ACC112 (cell line): ENCODE measurements around the gene PLA2G6.

Experiments
- H2AFZ ChIP-seq: fragments of 200-600 bp; sonication (generic); one replicate; pipeline ENCODE4 v1.6.0; 2017; ENCODE audit warnings: antibody characterized with exemption, low read length; ENCODE audit not compliant: unreplicated experiment
- H3K27ac ChIP-seq: fragments of 200-600 bp; sonication (generic); 2 replicates; pipeline ENCODE4 v1.5.1; 2014; ENCODE audit warnings: low read depth, mild to moderate bottlenecking, antibody characterized with exemption, low read length, moderate library complexity
- H3K27me3 ChIP-seq: fragments of 200-600 bp; sonication (generic); 2 replicates; pipeline ENCODE4 v1.6.1; 2014; ENCODE audit warnings: mild to moderate bottlenecking, antibody characterized with exemption, low read length, moderate library complexity, mixed read lengths; ENCODE audit not compliant: insufficient read depth
- H3K36me3 ChIP-seq: fragments of 200-600 bp; sonication (generic); 2 replicates; pipeline ENCODE4 v1.6.1; 2016; ENCODE audit warnings: mild to moderate bottlenecking, antibody characterized with exemption, low read length, moderate library complexity, mixed read lengths; ENCODE audit not compliant: insufficient read depth
- H3K4me1 ChIP-seq: fragments of 200-600 bp; sonication (generic); one replicate; pipeline ENCODE4 v1.6.1; 2016; ENCODE audit warnings: low read length, mixed read lengths; ENCODE audit not compliant: insufficient read depth, unreplicated experiment, control insufficient read depth
- H3K4me3 ChIP-seq: fragments of 200-600 bp; sonication (generic); 2 replicates; pipeline ENCODE4 v1.5.1; 2014; ENCODE audit warnings: mild to moderate bottlenecking, low read depth, low read length
- H3K79me2 ChIP-seq: fragments of 200-600 bp; sonication (generic); one replicate; pipeline ENCODE4 v1.6.0; 2016; ENCODE audit warnings: low read length; ENCODE audit not compliant: control insufficient read depth, unreplicated experiment, insufficient read depth

The PLA2G6 gene

DNA sequence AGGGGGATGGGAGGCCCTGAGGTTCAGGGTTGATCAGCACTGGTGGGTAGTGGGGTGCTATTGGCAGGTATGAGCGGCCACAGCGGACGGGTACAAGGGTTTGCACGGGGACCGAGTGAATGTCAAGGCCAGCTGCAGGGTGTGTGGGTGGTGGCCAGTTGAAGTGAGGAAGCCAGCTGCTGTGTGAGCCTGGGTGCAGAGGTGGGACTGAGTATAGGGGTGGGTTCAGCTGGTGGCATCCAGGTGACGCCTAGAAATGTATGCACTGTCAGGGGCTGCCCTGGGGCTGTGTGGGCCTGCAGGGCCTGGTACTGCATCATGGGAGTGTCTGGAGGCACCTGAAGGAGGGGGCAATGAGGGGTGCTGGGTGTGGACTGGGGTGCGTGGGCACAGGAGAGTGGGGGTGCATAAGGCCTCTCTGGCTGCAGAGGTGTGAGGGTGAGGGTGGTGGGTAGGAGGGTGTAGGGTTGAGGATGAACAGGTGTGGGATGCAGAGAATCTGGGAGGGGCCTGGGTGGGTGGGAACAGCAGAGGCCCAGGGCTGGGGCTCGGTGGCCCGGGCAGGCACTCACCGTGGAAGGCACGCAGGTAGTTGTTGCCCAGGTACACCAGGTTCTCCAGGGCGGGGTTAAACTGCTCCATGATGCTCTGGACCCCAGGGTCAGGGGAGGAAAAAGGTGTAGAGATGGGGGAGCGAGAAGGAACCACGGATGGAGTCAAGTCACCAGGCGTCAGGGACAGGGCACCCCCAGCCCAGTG lies 72.9 kb downstream of the PLA2G6 start:
- no peak overlapping the region for H3K27ac ChIP-seq
- no peaks in the 10 kb centered on the region for H3K36me3 ChIP-seq
- no peaks in the 10 kb centered on the region for H3K27me3 ChIP-seq
- H3K4me1 ChIP-seq: no peaks in the 10 kb centered on the region
- no peaks in the 10 kb centered on the region for H3K79me2 ChIP-seq
- no peak overlapping the region for H2AFZ ChIP-seq
- H3K4me3 ChIP-seq: no peak overlapping the region

DNA sequence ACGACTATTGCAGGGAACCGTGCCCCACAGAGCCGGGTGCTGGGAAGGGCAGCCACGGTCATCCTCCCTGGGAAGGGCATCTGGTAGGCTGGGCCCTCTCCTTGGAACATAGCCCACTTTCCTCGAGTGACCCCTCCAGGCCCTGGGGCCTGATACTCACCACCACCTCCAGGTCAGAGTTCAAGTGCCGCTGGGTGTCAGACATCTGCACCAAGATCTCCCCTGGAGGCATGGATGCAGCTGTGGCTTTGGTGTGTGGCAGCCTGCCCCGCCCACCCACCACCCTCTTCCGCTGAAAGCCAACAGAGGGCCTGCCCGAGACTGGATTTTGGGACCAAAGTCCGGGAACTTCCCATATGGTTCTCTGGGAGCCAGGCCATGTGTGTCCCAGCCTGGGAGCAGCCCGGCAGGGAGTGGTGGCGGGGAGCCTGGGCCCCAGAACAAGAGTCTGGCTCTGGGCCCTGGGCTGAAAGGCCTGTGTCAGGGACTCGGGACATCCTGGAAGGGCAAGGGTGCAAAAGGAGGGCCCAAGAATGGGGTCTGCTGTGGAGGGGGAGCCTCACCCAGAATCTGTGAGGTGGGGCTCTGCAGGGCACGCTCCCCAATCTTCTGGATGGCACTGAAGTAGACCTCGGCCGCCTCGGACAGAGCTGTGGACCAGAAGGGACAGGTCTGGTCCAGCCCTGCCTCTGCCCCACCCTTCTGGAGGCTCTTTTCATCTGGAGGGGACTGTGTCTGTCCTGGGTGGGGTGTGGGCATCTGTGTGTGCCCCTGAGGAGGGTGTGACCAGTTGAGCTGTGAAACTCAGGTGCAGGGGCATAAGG lies 73.7 kb downstream of the PLA2G6 start:
- no peaks in the 10 kb centered on the region for H3K36me3 ChIP-seq
- H3K4me3 ChIP-seq: no peak overlapping the region
- no peak overlapping the region for H3K27ac ChIP-seq
- no peaks in the 10 kb centered on the region for H3K79me2 ChIP-seq
- no peaks in the 10 kb centered on the region for H3K27me3 ChIP-seq
- no peaks in the 10 kb centered on the region for H3K4me1 ChIP-seq
- no peak overlapping the region for H2AFZ ChIP-seq

DNA sequence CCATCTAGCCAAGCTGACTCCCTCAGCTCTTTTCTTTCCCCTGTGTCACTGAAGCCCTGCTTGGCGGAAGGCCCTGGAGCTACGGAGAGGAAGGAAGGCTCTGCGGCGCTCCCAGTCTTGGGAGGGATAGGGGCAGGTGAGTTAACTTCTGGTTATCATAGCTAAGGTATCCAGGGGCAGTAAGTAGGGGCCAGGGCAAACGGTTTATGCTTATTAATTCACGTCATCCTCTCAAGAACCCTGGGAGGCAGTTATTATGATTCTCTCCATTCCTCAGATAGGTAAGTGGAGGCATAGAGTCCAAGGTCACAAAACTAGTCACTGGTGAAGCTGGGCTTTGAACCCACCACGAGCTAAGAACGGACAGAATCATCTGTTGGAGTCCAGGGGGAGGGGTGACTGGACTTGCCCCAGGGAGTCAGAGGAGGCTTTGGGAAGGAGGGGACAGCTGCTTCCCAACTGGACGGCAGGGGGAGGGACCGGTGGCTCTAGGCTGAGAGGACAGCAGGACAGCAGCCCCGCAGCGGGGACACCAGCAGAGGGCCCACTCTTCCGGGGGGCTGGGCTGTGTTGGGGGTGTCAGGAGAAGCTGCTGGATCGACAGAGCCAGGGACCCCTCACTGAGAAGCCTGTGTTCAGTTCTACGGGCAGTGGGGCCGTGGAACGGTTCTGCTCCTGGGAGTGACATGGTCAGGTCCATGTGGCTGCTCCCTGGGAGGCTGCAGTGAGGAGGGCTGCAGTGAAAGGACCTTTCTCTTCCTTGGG lies 74.6 kb downstream of the PLA2G6 start:
- no peaks in the 10 kb centered on the region for H3K27me3 ChIP-seq
- H3K4me1 ChIP-seq: no peaks in the 10 kb centered on the region
- H3K79me2 ChIP-seq: no peaks in the 10 kb centered on the region
- no peak overlapping the region for H3K4me3 ChIP-seq
- no peaks in the 10 kb centered on the region for H3K36me3 ChIP-seq
- H2AFZ ChIP-seq: no peak overlapping the region
- no peak overlapping the region for H3K27ac ChIP-seq

DNA sequence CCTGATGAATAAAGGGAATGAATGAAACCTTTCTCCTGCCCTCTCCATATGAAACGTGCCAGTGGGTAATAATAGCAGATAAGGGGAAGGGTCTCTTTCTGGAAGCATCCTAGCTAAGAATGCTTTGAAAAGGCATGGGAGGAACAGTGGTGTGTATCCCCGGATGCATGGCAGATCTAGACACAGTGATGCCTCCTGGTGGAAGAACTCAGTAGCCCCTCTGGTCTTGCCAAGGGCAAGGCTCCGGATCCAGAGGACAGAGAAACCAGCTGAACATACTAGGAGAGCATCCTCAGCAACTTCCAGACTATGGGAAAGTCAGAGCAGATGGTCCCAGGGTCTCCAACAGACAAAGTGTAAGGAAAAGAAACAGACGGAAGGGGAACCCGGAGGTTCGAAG lies 77.5 kb downstream of the PLA2G6 start:
- Histone ChIP-seq H3K27me3 (no peaks in the 10 kb centered on the region), H3K27ac (no peak overlapping the region), H3K4me3 (no peak overlapping the region), H3K79me2 (no peaks in the 10 kb centered on the region), H3K36me3 (no peaks in the 10 kb centered on the region), H3K4me1 (no peaks in the 10 kb centered on the region), H2AFZ (no peak overlapping the region)

DNA sequence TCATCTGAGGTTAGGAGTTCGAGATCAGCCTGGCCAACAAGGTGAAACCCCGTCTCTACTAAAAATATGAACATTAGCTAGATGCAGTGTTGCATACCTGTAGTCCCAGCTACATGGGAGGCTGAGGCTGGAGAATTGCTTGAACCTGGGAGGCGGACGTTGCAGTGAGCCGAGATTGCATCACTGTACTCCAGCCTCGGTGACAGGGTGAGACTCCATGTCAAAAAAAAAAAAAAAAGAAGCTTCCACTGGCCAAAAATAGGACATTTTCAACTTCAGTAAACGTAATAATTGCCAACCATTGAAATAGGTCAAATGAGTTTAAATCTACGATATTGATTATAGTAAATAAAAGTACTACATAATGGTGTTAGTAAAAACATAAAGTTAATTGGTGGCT lies 78.0 kb downstream of the PLA2G6 start:
- H2AFZ ChIP-seq: no peak overlapping the region
- no peaks in the 10 kb centered on the region for H3K36me3 ChIP-seq
- no peak overlapping the region for H3K27ac ChIP-seq
- no peaks in the 10 kb centered on the region for H3K79me2 ChIP-seq
- no peak overlapping the region for H3K4me3 ChIP-seq
- H3K27me3 ChIP-seq: no peaks in the 10 kb centered on the region
- H3K4me1 ChIP-seq: no peaks in the 10 kb centered on the region

DNA sequence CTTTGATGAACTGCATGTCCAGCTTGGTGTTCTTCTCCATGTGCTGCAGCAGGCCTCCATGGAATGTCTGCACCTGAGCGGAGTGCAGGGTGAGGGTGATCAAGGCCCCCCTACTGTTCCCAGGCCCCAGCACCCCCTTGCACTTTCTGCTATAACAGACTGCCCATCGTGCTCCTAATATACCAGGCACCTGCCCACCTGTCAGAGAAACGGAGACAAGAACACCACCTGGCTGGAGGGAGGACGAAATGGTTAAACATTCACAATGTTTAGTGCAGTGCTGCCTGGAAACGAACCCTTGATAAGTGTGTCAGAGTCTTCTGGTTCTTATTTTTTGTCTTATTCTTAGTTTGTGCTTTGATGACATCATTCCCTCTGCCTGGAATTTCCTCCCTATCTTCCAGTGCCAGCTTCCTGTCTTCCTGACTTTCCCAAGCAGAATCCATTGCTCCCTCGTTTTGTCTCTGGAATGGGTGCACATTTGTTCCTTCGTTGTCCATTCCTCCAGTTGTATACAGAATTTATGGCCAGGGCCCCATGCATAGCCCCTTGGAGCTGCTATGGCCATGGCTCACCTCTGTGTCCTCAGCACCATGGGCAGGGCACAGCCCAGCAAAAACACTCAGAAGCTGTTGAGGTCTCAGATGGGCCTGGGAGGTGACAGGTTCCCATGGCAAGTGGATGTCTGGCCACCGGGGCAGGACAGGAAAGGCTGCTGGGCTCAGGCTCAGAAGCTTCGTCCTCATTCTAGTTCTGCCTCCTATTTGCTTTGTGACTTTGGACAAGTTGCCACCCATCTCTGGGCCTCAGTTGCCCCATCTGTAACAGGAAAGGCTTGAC lies 83.0 kb downstream of the PLA2G6 start:
- Histone ChIP-seq H3K27me3 (no peaks in the 10 kb centered on the region), H3K27ac (no peak overlapping the region), H3K4me3 (no peak overlapping the region), H2AFZ (no peak overlapping the region), H3K4me1 (peaks cover 5% of the 10 kb centered on the region), H3K36me3 (no peaks in the 10 kb centered on the region), H3K79me2 (no peaks in the 10 kb centered on the region)

DNA sequence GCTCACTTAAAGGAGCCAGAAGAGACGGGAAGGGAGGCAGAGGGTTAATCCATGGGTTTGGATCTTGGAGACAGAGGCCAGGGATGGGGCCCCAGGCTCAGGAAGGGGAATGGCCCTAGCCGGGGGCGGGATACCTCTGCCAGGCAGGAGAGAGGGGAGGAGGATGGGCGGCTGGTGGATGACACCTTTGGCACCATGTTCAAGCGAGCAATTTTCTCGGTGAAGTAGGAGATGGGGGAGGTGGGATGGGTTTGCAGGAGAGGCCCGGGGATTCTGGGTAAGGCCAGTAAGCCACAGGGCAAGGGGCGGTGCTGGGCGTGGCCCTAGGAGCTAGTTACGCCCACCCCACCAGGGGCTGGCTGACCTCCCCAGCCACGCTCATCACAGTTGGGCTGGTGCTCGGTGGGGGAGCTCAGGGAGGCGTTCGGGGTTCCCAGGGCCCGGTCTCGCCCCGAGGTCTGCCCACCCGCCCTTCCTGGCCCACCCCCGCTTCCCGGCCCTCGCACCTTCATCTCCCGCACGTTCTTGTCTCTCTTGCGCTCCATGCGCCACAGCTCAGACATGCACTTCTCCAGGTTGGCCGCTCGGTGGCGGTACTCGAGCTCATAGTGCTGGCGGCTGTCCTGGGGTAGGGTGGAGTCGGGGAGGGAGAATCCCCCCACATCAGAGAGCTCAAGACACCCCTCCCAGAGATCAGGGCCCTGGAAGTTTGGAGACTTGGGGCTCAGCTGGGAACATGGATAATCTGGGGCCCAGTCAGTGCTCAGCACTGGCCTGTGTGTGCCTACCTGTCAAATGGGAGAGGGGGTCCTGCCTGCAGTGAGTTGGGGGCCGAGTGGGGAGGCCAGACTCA lies 83.8 kb downstream of the PLA2G6 start:
- H3K4me3 ChIP-seq: no peak overlapping the region
- H3K79me2 ChIP-seq: no peaks in the 10 kb centered on the region
- no peaks in the 10 kb centered on the region for H3K36me3 ChIP-seq
- H2AFZ ChIP-seq: no peak overlapping the region
- no peak overlapping the region for H3K27ac ChIP-seq
- peaks cover 5% of the 10 kb centered on the region for H3K4me1 ChIP-seq
- H3K27me3 ChIP-seq: no peaks in the 10 kb centered on the region

DNA sequence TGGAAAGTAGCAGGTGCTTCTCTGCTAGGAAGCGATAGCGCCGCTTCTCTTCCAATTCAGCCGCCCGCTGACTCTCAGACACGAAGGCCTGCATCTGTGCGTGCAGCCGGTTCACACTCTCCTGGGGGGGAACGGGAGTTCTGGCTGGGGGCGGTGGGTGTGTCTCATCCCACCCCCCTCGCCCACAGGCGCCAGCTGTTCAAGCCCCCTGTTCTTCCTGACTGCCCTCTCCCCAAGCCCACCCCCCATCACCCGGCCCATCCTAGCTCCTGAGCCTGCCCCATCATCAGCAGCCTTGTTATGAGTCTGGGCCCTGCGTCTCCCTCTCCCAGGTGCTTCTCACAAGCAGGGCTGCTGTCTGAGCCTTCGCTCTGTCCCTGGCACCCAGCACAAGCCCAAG lies 84.6 kb downstream of the PLA2G6 start:
- H3K36me3 ChIP-seq: no peaks in the 10 kb centered on the region
- H3K79me2 ChIP-seq: no peaks in the 10 kb centered on the region
- H3K4me3 ChIP-seq: no peak overlapping the region
- no peak overlapping the region for H2AFZ ChIP-seq
- peaks cover 5% of the 10 kb centered on the region for H3K4me1 ChIP-seq
- no peak overlapping the region for H3K27ac ChIP-seq
- H3K27me3 ChIP-seq: no peaks in the 10 kb centered on the region

DNA sequence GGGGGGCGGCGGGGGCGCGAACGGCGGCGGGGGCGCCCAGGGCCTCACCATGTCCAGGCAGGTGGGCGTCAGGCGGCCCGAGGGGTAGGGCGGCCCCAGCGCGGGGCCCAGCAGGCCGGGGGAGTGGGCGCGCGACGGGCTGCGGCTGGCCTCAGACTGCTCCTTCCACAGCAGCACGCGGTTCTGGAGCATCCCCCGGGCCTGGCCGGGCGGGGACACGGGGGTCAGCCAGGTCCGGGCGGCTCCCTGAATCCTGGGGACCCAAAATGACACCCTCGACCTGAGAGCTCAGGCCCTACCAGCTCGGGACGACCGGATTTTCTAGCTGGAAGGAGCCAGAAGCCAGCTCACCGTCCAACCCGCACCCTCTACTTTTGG lies 92.2 kb downstream of the PLA2G6 start:
- Histone ChIP-seq H3K4me1 (peaks cover 4% of the 10 kb centered on the region), H2AFZ (no peak overlapping the region), H3K79me2 (no peaks in the 10 kb centered on the region), H3K36me3 (no peaks in the 10 kb centered on the region), H3K4me3 (no peak overlapping the region), H3K27ac (no peak overlapping the region), H3K27me3 (no peaks in the 10 kb centered on the region)
